Muscle layer of colon (tissue), 2 donors: ENCODE measurements around the gene RABL3.
"Not testable (repeated sequence)": the region's sequence is repeated elsewhere in the genome, so short reads cannot be mapped to it uniquely, and the experiment has no call there.

Experiments
- H3K27ac ChIP-seq: one replicate; pipeline ENCODE4 v1.7.0; 2013; ENCODE audit warnings: low read depth, mild to moderate bottlenecking, low read length, moderate library complexity
- H3K27me3 ChIP-seq, 2 donors: one replicate each; pipeline ENCODE4 v1.7.0; 2013; ENCODE audit warnings: low read length in 2 of 2, mild to moderate bottlenecking in 2 of 2; ENCODE audit not compliant: insufficient read depth in 2 of 2, control insufficient read depth in 1 of 2
- H3K36me3 ChIP-seq: one replicate; pipeline ENCODE4 v1.7.0; 2013; ENCODE audit warnings: mild to moderate bottlenecking, low read length; ENCODE audit not compliant: insufficient read depth
- H3K4me1 ChIP-seq: one replicate; pipeline ENCODE4 v1.7.0; 2013; ENCODE audit warnings: mild to moderate bottlenecking, low read length; ENCODE audit not compliant: insufficient read depth
- H3K4me3 ChIP-seq, 2 donors: one replicate each; pipeline ENCODE4 v1.7.0; 2013; ENCODE audit warnings: low read length in 2 of 2, low read depth in 1 of 2, mild to moderate bottlenecking in 1 of 2, moderate library complexity in 1 of 2
- H3K9ac ChIP-seq: one replicate; pipeline ENCODE4 v1.7.0; 2013; ENCODE audit warnings: low read length
- H3K9me3 ChIP-seq: one replicate; pipeline ENCODE4 v1.7.0; 2013; ENCODE audit warnings: mild to moderate bottlenecking, low read length
- donor health status: abdominal sarcoma.
- donor health status: Adenocarcinoma of cecum.

The RABL3 gene

DNA sequence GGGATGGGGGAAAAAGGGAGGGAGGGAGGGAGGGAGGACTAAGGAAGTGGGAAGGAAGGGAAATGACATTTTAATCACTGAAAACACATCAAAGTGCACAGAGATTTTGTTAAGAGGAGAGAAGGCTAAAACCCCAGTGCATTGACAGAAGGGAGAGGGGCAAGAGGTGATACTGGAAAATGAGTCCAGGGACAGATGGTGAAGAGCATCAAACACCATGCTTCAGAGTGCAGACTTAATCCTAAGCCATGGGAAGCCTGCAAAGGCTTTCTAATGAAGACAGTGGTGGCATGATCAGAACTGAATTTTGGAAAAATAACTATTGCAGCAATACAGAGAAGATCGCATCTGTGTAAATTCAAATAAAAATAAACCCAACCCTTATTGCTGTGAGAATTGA, 102.1 kb downstream of the RABL3 start:
- Histone ChIP-seq H3K36me3 (no peaks in the 10 kb centered on the region), H3K9ac (no peak overlapping the region), H3K27me3 (no peaks in the 10 kb centered on the region), H3K9me3 (no peaks in the 10 kb centered on the region), H3K4me3 (no peak overlapping the region), H3K27ac (no peak overlapping the region), H3K4me1 (no peaks in the 10 kb centered on the region)

GRCh38 chr3:120638820-120639219, 103.5 kb downstream of the RABL3 start:
- not testable (repeated sequence) for H3K27ac ChIP-seq, H3K9me3 ChIP-seq, H3K9ac ChIP-seq, H3K4me3 ChIP-seq, H3K4me1 ChIP-seq, H3K36me3 ChIP-seq, H3K27me3 ChIP-seq

DNA sequence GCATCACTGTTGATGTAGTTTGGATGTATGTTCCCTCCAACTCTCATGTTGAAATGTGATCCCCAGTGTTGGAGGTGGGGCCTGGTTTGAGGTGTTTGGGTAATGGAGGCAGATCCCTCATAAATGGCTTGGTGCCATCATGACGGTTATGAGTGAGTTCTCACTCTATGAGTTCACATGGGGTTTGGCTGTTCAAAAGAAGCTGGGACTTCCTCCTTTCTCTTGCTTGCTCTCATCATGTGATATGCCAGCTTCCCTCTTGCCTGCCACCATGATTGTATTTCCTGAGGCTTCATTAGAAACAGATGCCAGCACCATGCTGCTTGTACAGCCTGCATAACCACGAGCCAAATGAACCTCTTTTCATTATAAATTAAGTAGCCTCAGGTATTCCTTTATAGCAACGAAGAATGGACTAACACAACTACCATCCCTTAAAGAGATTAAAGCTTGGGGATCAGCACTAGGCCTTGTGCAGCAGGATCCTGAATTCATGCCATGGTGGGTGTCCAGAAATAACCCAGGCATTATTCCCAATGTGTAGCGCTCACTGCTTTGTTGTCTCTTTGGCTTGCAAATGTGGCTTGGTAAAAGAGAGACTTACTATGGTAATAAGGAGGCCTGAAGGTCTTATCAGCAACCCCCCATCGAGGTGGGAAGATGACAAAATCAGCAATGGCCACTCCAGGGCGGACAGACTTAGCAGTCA, 104.3 kb downstream of the RABL3 start:
- H3K9ac ChIP-seq = no peak overlapping the region
- H3K4me3 ChIP-seq = no peak overlapping the region
- no peaks in the 10 kb centered on the region for H3K27me3 ChIP-seq
- no peak overlapping the region for H3K27ac ChIP-seq
- H3K36me3 ChIP-seq = no peaks in the 10 kb centered on the region
- H3K4me1 ChIP-seq = no peaks in the 10 kb centered on the region
- H3K9me3 ChIP-seq = no peaks in the 10 kb centered on the region

DNA sequence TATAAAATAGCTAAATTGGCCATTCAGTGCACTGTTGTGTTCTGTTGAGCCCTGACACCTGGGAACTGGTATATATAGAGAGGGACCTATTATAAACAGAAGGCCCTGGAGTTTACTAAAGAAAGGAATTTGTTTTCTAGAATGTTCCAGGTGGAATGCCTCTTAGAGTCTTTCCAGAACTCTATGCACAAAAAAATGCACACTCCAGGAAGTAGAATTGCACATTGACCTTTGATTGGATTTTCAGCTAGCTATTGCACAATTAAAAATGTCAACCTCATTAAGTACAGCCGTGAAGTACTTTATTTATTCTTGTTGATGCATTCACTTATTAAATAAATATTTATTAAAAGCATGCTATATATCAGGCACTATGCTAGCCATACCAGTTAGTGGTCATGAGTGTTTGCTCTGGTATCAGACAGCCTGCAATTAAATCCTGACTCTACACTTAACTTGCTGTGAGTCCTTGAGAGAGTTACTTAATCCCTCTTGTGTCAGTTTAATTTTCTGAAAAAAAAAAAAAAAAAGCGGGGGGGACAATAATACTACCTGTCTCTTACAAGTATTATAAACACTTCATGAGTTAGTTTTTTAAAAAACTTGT, 105.4 kb downstream of the RABL3 start:
- H3K27ac ChIP-seq = no peak overlapping the region
- H3K9me3 ChIP-seq = no peaks in the 10 kb centered on the region
- H3K4me3 ChIP-seq = no peak overlapping the region
- H3K36me3 ChIP-seq = no peaks in the 10 kb centered on the region
- H3K4me1 ChIP-seq = no peaks in the 10 kb centered on the region
- H3K9ac ChIP-seq = no peak overlapping the region
- H3K27me3 ChIP-seq = no peaks in the 10 kb centered on the region
